WTC11 (cell line): ENCODE measurements around the gene CHRNB1. TPM values are rescaled to one million over a fixed set of nuclear protein-coding genes. Genes with fewer than 3 reads are reported as not detected.

Source experiments
- ATAC-seq: fragments of 200-7000 bp; cut with Tn5 transposase; 2 replicates; pipeline ENCODE4 v1.10.0; 2021; ENCODE audit warnings: mild to moderate bottlenecking, moderate library complexity
- CTCF ChIA-PET: fragments of 300-600 bp; sonication (Branson Sonifier 250); formaldehyde crosslinking; loops from one replicate; lab custom pipeline; 2021; ENCODE audit warnings: antibody characterized with exemption; lab: Charles Lee
- POLR2A ChIA-PET: fragments of 350-600 bp; sonication (Branson Sonifier 250); formaldehyde crosslinking; loops from one replicate; lab custom pipeline; 2021; ENCODE audit warnings: antibody characterized with exemption; lab: Charles Lee
- DNase-seq: peaks from one replicate; pipeline ENCODE4 v3.0.0; 2021; ENCODE audit warnings: low spot score
- H3K27ac Mint-ChIP-seq: 2 replicates; pipeline ENCODE4 v1.8.0; 2021; ENCODE audit warnings: mixed read lengths
- H3K27me3 Mint-ChIP-seq: 2 replicates; pipeline ENCODE4 v1.8.0; 2021; ENCODE audit warnings: low read depth, mild to moderate bottlenecking, moderate library complexity, mixed read lengths
- H3K36me3 Mint-ChIP-seq: 2 replicates; pipeline ENCODE4 v1.8.0; 2021; ENCODE audit warnings: mixed read lengths
- H3K4me1 Mint-ChIP-seq: 2 replicates; pipeline ENCODE4 v1.8.0; 2022; ENCODE audit warnings: mixed read lengths
- H3K4me3 Mint-ChIP-seq: 2 replicates; pipeline ENCODE4 v1.8.0; 2021; ENCODE audit warnings: mild to moderate bottlenecking, moderate library complexity, mixed read lengths
- H3K9me3 Mint-ChIP-seq: 2 replicates; pipeline ENCODE4 v1.8.0; 2021; ENCODE audit warnings: mixed read lengths
- ESRRA ChIP-seq: sonication (generic); formaldehyde crosslinking; IDR thresholded peaks from 2 replicates; pipeline ENCODE4 v1.8.1; 2022; ENCODE audit warnings: mild to moderate bottlenecking, missing genetic modification reagents, borderline replicate concordance
- FOXJ3 ChIP-seq: sonication (generic); formaldehyde crosslinking; IDR thresholded peaks from 2 replicates; pipeline ENCODE4 v1.9.0; 2021; ENCODE audit warnings: missing genetic modification reagents, mild to moderate bottlenecking, borderline replicate concordance
- KAT7 ChIP-seq: sonication (generic); formaldehyde crosslinking; IDR thresholded peaks from 2 replicates; pipeline ENCODE4 v1.8.1; 2023; ENCODE audit warnings: missing genetic modification reagents, mild to moderate bottlenecking, borderline replicate concordance
- MYBL2 ChIP-seq: sonication (generic); formaldehyde crosslinking; IDR thresholded peaks from 2 replicates; pipeline ENCODE4 v1.8.1; 2023; ENCODE audit warnings: mild to moderate bottlenecking, moderate library complexity, missing genetic modification reagents
- NFATC4 ChIP-seq: fragments of 250-450 bp; sonication (Bioruptor Pico); IDR thresholded peaks from 2 replicates; pipeline ENCODE4 v1.9.0; 2021; ENCODE audit warnings: mild to moderate bottlenecking
- NFE2L1 ChIP-seq: sonication (generic); formaldehyde crosslinking; IDR thresholded peaks from 2 replicates; pipeline ENCODE4 v1.8.1; 2023; ENCODE audit warnings: missing genetic modification reagents
- NR2C2 ChIP-seq: sonication (generic); formaldehyde crosslinking; IDR thresholded peaks from 2 replicates; pipeline ENCODE4 v1.8.0; 2022; ENCODE audit warnings: mild to moderate bottlenecking, missing genetic modification reagents
- TEAD1 ChIP-seq: sonication (generic); formaldehyde crosslinking; IDR thresholded peaks from 2 replicates; pipeline ENCODE4 v1.8.0; 2022; ENCODE audit warnings: mild to moderate bottlenecking, missing genetic modification reagents
- TEAD4 ChIP-seq: sonication (generic); formaldehyde crosslinking; IDR thresholded peaks from 2 replicates; pipeline ENCODE4 v1.8.0; 2022; ENCODE audit warnings: mild to moderate bottlenecking, missing genetic modification reagents
- TP53 ChIP-seq: sonication (generic); formaldehyde crosslinking; IDR thresholded peaks from 2 replicates; pipeline ENCODE4 v1.8.1; 2023; ENCODE audit warnings: mild to moderate bottlenecking, missing genetic modification reagents
- ZNF317 ChIP-seq: sonication (generic); formaldehyde crosslinking; IDR thresholded peaks from 2 replicates; pipeline ENCODE4 v1.8.1; 2023; ENCODE audit warnings: low read depth, mild to moderate bottlenecking, moderate library complexity, missing genetic modification reagents, borderline replicate concordance
- total RNA-seq: library from RNA; stranded (reverse); gene quantifications from 3 replicates; pipeline ENCODE4 v1.2.3, GENCODE V29; 2021
- TF ChIP-seq, protein P1 (sequence below): sonication (generic); formaldehyde crosslinking; IDR thresholded peaks from 2 replicates; pipeline ENCODE4 v1.8.1; 2022; ENCODE audit warnings: mild to moderate bottlenecking, missing genetic modification reagents, moderate library complexity, borderline replicate concordance
- TF ChIP-seq, protein P2 (sequence below): sonication (generic); formaldehyde crosslinking; IDR thresholded peaks from 2 replicates; pipeline ENCODE4 v1.8.1; 2023; ENCODE audit warnings: mild to moderate bottlenecking, missing genetic modification reagents, borderline replicate concordance
- TF ChIP-seq, protein P3 (sequence below): sonication (generic); formaldehyde crosslinking; IDR thresholded peaks from 2 replicates; pipeline ENCODE4 v1.8.1; 2022; ENCODE audit warnings: low read depth, mild to moderate bottlenecking, moderate library complexity, missing genetic modification reagents, borderline replicate concordance
- TF ChIP-seq, protein P4 (sequence below): sonication (generic); formaldehyde crosslinking; IDR thresholded peaks from 2 replicates; pipeline ENCODE4 v1.8.1; 2022; ENCODE audit warnings: mild to moderate bottlenecking, moderate library complexity, missing genetic modification reagents
- TF ChIP-seq, protein P5 (sequence below): fragments of 250-450 bp; sonication (Bioruptor Pico); conservative IDR thresholded peaks from 2 replicates; pipeline ENCODE4 v1.9.0; 2021; ENCODE audit warnings: mild to moderate bottlenecking
- TF ChIP-seq, protein P6 (sequence below): sonication (generic); formaldehyde crosslinking; IDR thresholded peaks from 2 replicates; pipeline ENCODE4 v1.8.0; 2023; ENCODE audit warnings: missing genetic modification reagents
- TF ChIP-seq, protein P7 (sequence below): fragments of 250-450 bp; sonication (Bioruptor Pico); IDR thresholded peaks from 2 replicates; pipeline ENCODE4 v1.9.0; 2021; ENCODE audit warnings: mild to moderate bottlenecking

The CHRNB1 gene
- total RNA-seq, 1 experiment from 2014 or later: 16.0 TPM

DNA sequence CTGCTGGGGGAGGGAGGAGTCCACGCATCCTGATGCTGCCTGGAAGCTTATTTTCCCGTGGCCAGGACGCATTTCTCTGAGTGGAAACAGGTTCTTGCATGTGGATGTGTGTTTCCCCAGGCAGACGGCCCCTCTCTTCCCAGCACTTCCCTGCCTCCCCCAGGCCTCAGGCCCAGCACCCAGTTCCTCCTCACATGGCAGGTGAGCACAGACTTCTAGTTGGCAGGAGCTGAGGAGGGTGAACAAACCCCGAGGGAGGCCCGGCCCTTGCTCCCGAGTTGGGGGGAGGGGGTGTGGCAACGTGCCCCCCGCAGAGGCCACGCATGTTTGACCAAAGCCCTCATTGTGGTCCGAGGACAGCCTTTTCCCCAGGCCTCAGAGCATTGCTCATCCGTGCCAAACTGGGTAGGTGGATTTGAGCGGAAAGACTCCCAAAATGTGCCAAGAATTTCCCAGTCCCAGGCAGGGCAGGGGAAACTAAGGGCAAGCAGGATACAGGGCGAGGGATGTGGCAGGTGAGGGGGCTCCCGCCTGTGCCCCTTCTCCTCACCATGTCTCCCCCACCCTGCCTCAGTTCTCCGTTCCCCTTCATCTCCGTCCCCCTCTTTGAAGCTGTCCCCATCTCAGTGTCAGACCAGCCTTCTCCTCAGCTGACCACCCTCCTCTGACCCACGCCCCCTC is 26.2 kb upstream of the CHRNB1 start (continued):
- TF ChIP-seq, protein P1, sequence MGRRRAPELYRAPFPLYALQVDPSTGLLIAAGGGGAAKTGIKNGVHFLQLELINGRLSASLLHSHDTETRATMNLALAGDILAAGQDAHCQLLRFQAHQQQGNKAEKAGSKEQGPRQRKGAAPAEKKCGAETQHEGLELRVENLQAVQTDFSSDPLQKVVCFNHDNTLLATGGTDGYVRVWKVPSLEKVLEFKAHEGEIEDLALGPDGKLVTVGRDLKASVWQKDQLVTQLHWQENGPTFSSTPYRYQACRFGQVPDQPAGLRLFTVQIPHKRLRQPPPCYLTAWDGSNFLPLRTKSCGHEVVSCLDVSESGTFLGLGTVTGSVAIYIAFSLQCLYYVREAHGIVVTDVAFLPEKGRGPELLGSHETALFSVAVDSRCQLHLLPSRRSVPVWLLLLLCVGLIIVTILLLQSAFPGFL: no peak
- TF ChIP-seq NFE2L1 (CRISPR knock-in tag) (no peak), TP53 (no peak), KAT7 (no peak)

DNA sequence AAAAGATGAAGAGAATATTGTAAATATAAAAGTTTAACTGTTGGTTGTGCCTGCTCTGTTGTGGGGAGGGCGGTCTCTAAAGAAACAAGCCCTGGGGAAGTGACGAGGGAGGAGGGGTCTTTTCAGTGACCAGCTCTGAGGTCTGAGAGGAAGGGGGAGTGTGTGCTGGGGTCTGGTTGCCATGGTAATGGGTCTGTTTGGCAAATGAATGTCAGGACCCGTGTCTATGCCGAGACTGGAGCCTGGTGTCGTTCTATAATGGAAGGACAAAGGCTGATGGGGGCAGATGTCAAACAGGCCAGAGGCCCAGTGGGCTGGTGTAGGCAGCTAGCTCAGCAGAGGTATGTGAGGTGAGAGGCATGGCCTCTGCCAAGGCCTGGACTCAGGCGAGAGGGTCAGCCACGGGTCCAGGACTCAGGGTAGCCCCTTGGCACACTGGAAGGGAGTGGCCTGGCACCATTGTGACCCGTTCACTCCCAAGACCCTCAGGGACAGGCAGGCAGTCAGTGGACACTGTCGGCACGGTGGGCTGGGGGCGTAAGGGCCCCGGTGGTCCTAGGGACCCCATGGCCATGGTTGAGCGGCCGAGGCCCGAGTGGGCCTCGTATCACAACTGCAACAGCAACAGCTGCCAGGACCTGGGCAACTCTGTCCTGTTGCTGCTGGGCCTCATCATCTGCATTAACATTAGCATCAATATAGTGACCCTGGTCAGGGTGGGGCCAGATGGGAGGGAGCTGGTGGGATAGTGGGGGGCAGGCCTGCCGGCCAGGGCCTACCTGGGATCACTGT is 24.8 kb upstream of the CHRNB1 start, which contains the start of gene SPEM1:
Gene SPEM1 (plus strand): TSS at position 506 of the 792 bp plus-strand sequence. CDS start 61 bp downstream, at position 567.
- no peak for DNase-seq
- ATAC-seq: no peak; the same call in 1 of the 2 replicates
- H3K4me3 Mint-ChIP-seq: no peak within 1 kb of the TSS
- H3K9me3 Mint-ChIP-seq: no peaks in the 10 kb centered on the region
- CTCF ChIA-PET: interaction anchor here (0.6 to 2.0 kb wide), 10 partner anchors 11 to 140 kb away, joined by 3 to 7 read pairs (median 4); partner anchors contain the start of genes PLSCR3, TMEM102 and TMEM256
- H3K27ac Mint-ChIP-seq: no peak within 1 kb of the TSS
- peaks cover 15% of the 10 kb centered on the region; the same call in 1 of the 2 replicates for H3K36me3 Mint-ChIP-seq
- H3K27me3 Mint-ChIP-seq: no peaks in the 10 kb centered on the region
- POLR2A ChIA-PET: interaction anchor here (0.7 to 1.1 kb wide), 3 partner anchors 9 to 21 kb away, joined by 3 read pairs; no protein-coding TSS in a partner anchor
- TF ChIP-seq TEAD1 (CRISPR knock-in tag) (no peak), NFATC4 (CRISPR knock-in tag) (no peak), ESRRA (CRISPR knock-in tag) (no peak), TEAD4 (no peak), NR2C2 (CRISPR knock-in tag) (no peak), ZNF317 (CRISPR knock-in tag) (no peak), MYBL2 (no peak), FOXJ3 (CRISPR knock-in tag) (no peak)
- TF ChIP-seq, protein P2, sequence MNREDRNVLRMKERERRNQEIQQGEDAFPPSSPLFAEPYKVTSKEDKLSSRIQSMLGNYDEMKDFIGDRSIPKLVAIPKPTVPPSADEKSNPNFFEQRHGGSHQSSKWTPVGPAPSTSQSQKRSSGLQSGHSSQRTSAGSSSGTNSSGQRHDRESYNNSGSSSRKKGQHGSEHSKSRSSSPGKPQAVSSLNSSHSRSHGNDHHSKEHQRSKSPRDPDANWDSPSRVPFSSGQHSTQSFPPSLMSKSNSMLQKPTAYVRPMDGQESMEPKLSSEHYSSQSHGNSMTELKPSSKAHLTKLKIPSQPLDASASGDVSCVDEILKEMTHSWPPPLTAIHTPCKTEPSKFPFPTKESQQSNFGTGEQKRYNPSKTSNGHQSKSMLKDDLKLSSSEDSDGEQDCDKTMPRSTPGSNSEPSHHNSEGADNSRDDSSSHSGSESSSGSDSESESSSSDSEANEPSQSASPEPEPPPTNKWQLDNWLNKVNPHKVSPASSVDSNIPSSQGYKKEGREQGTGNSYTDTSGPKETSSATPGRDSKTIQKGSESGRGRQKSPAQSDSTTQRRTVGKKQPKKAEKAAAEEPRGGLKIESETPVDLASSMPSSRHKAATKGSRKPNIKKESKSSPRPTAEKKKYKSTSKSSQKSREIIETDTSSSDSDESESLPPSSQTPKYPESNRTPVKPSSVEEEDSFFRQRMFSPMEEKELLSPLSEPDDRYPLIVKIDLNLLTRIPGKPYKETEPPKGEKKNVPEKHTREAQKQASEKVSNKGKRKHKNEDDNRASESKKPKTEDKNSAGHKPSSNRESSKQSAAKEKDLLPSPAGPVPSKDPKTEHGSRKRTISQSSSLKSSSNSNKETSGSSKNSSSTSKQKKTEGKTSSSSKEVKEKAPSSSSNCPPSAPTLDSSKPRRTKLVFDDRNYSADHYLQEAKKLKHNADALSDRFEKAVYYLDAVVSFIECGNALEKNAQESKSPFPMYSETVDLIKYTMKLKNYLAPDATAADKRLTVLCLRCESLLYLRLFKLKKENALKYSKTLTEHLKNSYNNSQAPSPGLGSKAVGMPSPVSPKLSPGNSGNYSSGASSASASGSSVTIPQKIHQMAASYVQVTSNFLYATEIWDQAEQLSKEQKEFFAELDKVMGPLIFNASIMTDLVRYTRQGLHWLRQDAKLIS (CRISPR knock-in tag): no peak
- TF ChIP-seq, protein P3, sequence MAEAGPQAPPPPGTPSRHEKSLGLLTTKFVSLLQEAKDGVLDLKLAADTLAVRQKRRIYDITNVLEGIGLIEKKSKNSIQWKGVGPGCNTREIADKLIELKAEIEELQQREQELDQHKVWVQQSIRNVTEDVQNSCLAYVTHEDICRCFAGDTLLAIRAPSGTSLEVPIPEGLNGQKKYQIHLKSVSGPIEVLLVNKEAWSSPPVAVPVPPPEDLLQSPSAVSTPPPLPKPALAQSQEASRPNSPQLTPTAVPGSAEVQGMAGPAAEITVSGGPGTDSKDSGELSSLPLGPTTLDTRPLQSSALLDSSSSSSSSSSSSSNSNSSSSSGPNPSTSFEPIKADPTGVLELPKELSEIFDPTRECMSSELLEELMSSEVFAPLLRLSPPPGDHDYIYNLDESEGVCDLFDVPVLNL: no peak
- TF ChIP-seq, protein P4, sequence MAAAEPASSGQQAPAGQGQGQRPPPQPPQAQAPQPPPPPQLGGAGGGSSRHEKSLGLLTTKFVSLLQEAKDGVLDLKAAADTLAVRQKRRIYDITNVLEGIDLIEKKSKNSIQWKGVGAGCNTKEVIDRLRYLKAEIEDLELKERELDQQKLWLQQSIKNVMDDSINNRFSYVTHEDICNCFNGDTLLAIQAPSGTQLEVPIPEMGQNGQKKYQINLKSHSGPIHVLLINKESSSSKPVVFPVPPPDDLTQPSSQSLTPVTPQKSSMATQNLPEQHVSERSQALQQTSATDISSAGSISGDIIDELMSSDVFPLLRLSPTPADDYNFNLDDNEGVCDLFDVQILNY (CRISPR knock-in tag): no peak
- TF ChIP-seq, protein P5, sequence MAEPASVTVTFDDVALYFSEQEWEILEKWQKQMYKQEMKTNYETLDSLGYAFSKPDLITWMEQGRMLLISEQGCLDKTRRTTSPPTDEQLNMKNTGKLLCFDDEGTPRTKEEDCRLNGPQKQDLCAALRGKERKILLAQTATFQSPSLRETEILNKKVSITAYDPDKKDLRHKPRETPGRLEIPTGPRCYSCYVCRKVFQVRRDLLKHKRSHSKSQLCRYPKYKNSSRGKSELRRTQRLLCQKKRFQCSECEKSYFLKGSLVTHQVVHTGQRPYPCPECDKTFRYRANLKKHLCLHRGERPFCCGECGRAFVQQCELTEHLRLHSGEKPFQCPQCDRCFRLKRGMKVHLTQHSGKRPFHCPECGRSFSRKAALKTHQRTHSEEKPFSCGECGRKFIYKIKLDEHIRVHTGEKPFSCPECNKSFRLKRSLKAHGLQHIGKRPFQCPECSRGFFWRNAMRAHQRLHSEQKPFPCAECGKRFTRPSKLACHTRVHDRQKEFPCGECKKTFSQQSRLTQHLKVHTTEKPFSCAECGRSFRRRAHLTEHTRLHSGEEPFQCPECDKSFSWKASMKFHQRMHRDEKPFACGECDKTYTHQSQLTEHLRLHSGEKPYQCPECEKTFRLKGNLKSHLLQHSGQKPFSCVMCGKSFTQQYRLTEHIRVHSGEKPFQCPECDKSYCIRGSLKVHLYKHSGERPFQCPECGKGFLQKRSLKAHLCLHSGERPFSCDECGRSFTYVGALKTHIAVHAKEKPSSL (CRISPR knock-in tag): no peak
- TF ChIP-seq, protein P6, sequence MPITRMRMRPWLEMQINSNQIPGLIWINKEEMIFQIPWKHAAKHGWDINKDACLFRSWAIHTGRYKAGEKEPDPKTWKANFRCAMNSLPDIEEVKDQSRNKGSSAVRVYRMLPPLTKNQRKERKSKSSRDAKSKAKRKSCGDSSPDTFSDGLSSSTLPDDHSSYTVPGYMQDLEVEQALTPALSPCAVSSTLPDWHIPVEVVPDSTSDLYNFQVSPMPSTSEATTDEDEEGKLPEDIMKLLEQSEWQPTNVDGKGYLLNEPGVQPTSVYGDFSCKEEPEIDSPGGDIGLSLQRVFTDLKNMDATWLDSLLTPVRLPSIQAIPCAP (CRISPR knock-in tag): no peak
- TF ChIP-seq, protein P7, sequence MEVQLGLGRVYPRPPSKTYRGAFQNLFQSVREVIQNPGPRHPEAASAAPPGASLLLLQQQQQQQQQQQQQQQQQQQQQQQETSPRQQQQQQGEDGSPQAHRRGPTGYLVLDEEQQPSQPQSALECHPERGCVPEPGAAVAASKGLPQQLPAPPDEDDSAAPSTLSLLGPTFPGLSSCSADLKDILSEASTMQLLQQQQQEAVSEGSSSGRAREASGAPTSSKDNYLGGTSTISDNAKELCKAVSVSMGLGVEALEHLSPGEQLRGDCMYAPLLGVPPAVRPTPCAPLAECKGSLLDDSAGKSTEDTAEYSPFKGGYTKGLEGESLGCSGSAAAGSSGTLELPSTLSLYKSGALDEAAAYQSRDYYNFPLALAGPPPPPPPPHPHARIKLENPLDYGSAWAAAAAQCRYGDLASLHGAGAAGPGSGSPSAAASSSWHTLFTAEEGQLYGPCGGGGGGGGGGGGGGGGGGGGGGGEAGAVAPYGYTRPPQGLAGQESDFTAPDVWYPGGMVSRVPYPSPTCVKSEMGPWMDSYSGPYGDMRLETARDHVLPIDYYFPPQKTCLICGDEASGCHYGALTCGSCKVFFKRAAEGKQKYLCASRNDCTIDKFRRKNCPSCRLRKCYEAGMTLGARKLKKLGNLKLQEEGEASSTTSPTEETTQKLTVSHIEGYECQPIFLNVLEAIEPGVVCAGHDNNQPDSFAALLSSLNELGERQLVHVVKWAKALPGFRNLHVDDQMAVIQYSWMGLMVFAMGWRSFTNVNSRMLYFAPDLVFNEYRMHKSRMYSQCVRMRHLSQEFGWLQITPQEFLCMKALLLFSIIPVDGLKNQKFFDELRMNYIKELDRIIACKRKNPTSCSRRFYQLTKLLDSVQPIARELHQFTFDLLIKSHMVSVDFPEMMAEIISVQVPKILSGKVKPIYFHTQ (CRISPR knock-in tag): no peak
- peaks cover 15% of the 10 kb centered on the region for H3K4me1 Mint-ChIP-seq
